GM19455 (cell line): ENCODE results near the gene FAM3A.
A peak's percentile ranks its signal among the peaks of the same experiment; 100 is the strongest.

Experiments used
- ATAC-seq: cut with Tn5 transposase; IDR thresholded peaks from one replicate; pipeline ENCODE4 v1.9.1; 2021; ENCODE audit not compliant: unreplicated experiment

FAM3A gene

GRCh38 chrX:154481911-154482601 lies 34.0 kb downstream of the FAM3A start:
- ATAC-seq: no peak

DNA sequence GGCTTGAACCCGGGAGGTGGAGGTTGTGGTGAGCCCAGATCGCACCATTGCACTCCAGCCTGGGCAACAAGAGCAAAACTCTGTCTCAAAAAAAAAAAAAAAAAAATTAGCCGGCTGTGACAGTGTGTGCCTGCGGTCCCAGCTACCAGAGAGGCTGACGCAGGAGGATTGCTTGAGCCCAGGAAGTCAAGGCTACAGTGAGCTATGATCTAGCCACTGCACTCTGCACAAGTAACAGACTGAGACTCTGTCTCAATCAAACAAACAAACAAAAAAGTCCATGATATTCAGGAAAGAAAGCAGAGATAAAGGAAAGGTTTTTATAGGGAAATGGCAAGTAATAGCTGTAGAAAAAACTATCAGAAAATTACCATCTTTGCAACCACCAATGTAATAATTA lies 34.8 kb downstream of the FAM3A start:
- ATAC-seq: no peak

GRCh38 chrX:154478728-154479622 lies 37.1 kb downstream of the FAM3A start, which contains the start of gene LAGE3:
Gene LAGE3, minus strand, starts transcription at chrX:154479281. Its CDS starts 366 bp downstream, at chrX:154478915.
- peak; percentile 87 for ATAC-seq

DNA sequence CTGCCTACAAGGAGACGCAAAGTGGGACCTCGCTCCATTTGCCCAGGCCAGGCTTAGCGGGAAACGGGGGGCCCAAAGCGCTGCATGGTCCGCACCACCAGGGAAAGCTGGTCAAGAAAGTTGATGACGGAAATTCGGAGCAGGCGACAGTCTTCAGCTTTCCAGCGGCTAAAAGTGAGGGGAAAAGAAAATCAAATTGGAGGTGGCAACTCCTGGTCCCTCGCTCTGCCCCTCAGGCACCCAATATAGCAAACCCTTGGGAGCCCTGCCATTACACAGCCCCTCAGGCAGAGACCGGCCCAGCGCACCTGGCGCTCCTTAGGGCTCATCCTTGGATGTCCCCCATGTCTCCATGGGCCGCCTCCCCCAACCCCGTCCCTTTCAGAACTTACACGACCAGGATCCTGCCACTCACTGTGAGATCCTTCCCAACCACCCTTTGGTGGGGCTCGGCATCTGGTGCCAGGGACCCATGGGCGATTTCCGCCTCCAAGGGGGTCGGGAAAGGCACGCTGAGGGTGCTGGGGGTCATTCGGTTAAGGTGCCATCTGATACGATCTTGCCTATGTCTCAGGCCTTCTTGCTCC lies 38.0 kb downstream of the FAM3A start:
- no peak for ATAC-seq

GRCh38 chrX:154476821-154477220 lies 39.2 kb downstream of the FAM3A start:
- ATAC-seq: no peak

DNA sequence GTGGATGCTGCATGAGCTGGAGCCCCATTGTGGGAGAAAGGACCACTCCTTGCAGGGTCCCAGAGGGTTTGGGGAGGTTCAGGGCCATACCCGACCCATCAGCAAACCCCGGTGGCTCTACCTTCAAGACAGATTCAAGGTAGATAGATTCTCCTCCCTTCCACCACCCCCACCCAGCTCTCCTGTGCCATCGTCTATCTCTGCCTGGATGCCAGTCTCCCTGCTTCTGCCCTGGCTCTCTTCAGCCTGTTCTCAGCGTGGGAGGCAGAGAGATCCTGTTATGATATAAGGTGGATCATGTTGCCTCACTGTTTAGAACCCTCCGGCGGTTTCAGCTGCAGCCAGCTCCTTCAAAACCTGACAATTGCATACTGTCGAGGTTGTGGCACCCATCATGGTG lies 42.3 kb downstream of the FAM3A start:
- ATAC-seq: no peak

- no peak for ATAC-seq
These were observed 43.1 kb downstream of the FAM3A start for GRCh38 chrX:154472685-154473632.

DNA sequence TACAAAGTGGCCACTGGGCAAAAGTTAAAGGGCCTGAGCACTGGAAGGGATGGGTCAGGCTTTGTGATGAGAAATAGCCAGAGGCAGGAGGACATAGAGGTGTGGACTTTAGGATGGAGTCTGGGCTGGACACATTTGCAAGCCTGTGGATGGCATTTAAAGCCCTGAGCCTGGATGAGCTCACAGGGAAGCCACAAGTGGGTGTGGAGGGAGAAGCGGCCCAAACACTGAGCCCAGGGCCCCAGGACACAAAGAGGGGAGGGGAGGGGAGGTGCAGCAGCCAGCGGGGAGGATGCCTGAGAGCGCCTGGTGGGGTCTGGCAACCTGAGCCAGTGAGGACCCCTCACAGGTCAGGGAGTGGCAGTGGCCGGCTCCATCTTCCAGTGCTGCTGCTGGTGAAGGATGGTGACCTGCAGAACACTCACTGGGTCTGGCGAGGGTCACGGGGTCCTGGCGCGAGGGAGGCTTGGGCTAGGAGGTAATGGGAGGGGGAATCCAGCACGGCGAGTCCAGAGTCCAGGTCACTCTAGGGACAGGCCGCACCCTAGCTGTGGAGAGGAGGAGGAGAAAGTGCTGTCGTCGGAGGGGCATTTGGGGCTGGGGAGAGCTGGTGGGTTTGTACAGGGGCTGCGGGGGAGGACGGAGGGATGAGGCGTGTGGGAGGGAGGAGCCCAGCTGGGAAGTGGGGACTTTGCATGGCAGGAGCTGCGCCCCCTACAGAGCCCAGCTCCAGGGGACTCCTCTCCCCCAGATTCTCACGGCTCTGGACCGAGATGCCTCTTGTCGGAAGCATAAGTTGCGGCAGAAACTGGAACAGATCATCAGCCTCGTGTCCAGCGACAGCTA lies 44.0 kb downstream of the FAM3A start:
- ATAC-seq: no peak

DNA sequence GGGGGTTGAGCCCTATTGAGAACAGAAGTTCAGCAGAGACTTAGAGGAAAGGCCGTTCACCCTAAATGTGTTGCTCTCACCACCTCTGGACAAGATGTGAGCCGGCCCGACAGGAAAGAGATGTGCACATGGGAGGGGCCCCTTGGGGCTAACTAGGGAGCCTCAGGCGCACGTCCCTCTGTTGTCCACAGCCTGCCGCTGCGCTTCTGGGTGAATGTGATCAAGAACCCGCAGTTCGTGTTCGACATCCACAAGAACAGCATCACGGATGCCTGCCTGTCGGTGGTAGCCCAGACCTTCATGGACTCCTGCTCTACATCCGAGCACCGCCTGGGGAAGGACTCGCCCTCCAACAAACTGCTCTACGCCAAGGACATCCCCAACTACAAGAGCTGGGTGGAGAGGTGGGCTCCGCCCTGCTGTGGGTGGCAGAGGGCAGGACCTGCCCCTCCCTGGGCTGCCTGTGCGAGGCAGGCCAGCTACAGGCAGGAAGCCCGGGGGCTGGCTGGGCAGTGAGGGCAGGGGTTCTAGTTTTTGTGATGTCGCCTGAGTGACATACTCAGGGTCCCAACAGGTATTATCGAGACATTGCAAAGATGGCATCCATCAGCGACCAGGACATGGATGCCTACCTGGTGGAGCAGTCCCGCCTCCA lies 45.0 kb downstream of the FAM3A start:
- no peak for ATAC-seq

GRCh38 chrX:154470434-154470833 lies 45.6 kb downstream of the FAM3A start:
- ATAC-seq: no peak

- ATAC-seq: no peak
These were observed 46.2 kb downstream of the FAM3A start for GRCh38 chrX:154469880-154470279.

- ATAC-seq: no peak
These were observed 46.9 kb downstream of the FAM3A start for GRCh38 chrX:154469114-154469513.

GRCh38 chrX:154468217-154468616 lies 47.8 kb downstream of the FAM3A start:
- no peak for ATAC-seq

- no peak for ATAC-seq
These were observed 48.5 kb downstream of the FAM3A start for GRCh38 chrX:154467556-154467955.

DNA sequence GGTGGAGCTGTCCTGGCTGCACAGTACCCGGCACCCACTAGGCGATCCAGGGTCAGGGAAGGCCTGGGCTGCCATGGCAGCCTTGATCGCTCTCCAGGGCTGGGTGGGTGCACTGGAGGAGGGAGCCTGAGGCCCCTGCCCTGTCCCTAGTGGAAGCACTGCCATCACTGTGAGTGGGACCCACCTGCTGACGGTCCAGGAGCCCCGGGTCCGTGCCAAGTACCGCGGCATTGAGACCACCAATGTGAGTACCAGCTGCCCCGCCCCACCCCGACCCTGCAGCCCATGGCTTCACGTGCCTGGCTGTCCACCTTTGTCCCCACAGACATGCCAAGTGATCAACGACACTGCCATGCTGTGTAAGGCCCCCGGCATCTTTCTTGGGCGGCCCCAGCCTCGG lies 49.1 kb downstream of the FAM3A start:
- ATAC-seq: no peak

DNA sequence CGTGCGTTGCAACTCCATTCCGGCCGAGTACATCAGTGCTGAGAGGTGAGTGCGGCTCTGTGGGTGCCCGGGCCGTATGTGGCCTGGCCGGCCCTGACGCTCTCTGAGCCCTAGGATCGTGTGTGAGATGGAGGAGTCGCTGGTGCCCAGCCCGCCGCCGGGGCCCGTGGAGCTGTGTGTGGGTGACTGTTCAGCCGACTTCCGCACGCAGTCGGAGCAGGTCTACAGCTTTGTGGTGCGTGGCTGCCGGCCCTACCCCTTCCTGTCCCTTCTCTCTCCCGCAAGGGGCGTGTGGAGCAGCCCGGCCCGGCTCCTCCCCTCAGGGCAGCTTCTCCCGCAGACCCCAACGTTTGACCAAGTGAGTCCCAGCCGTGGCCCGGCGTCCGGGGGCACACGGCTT lies 50.0 kb downstream of the FAM3A start:
- ATAC-seq: no peak

GRCh38 chrX:154465601-154466000 lies 50.4 kb downstream of the FAM3A start:
- ATAC-seq: no peak

- ATAC-seq: no peak
These were observed 51.1 kb downstream of the FAM3A start for GRCh38 chrX:154464806-154465365.

DNA sequence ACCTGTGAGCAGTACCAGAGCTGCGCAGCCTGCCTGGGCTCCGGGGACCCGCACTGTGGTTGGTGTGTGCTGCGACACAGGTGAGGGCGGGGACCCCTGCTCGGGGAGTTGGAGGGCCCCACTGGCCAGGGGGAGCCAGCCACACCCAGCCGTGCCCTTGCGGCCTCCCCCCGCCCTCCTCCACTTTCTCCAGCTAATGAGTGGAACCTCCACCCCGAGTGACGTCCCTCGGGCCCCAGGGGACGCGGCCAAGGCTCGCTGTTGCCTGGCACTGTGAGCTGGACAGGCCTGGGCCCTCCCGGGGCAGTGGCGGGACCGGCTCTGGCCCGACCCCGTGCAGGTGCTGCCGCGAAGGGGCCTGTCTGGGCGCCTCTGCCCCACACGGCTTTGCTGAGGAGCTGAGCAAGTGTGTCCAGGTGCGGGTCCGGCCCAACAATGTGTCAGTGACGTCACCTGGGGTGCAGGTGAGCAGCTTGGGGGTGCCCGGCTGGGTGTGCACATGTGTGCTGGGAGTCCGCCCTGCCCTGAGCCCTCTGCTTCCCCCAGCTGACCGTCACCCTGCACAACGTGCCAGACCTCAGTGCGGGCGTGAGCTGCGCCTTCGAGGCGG lies 52.3 kb downstream of the FAM3A start:
- ATAC-seq: no peak
